ENCODE results near the gene ARL14EP. TPM values are rescaled to one million over a fixed set of nuclear protein-coding genes. Genes with fewer than 3 reads are reported as not detected.

ARL14EP gene
- 21.6 and 27.4 TPM in 2 replicates for total RNA-seq (ENCODE audit: low replicate concordance)

DNA sequence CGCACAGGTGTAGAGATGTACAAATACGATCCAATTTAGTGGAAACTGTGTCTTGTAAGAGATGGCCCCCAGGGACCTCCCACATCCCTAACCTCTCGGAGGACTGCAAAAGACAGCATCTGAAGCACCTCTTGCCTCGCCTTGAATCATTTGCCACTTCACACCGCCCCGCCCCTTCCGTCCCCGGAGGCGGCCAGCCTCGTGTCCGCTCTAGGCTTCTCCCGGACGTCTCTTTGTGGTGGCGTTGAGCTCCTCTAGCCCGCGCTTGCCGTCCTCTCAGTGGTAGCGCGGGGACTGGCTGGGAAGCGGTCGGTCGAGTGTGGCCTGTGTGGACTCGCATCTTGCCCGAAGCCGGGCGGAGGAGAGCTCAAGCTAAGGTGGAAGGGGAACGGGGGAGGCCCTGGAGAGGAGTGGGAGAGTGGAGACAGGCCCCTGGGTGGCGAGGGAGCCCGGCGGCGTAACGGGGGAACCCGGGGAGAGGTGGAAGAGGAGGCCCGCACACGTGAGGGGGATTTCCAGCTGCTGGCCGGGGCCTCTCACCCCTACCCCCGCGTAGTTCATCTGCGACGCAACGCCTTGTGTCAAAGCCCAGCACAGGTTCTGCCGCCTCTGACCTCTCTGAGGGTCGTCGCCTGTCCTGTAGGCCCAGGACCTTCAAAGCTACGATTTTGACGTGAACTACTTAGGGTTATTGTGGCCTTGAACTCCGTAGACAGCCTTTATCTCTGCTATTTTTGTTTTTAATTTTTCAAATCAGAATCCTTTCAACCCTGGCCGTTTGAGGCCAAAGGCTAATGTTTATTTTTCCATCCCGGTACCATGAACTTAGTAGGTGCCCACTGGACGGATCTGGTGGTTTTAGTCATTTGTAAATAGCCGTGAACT is at the start of gene ARL14EP:
Gene ARL14EP, plus strand, starts transcription at position 279 of the 885 bp plus-strand sequence. CDS start 7,845 bp downstream, outside the sequence.
- TF ChIP-seq, protein P1, sequence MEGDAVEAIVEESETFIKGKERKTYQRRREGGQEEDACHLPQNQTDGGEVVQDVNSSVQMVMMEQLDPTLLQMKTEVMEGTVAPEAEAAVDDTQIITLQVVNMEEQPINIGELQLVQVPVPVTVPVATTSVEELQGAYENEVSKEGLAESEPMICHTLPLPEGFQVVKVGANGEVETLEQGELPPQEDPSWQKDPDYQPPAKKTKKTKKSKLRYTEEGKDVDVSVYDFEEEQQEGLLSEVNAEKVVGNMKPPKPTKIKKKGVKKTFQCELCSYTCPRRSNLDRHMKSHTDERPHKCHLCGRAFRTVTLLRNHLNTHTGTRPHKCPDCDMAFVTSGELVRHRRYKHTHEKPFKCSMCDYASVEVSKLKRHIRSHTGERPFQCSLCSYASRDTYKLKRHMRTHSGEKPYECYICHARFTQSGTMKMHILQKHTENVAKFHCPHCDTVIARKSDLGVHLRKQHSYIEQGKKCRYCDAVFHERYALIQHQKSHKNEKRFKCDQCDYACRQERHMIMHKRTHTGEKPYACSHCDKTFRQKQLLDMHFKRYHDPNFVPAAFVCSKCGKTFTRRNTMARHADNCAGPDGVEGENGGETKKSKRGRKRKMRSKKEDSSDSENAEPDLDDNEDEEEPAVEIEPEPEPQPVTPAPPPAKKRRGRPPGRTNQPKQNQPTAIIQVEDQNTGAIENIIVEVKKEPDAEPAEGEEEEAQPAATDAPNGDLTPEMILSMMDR (IDR thresholded peaks at IDR 0.05; ENCODE audit: insufficient read depth, low read length), result no peak
- DNase-seq (ENCODE audit: low read depth), result peak; percentile 96
- H3K4me3 ChIP-seq (ENCODE audit: low read depth, low read length), result peak within 1 kb of the TSS; percentile 76

DNA sequence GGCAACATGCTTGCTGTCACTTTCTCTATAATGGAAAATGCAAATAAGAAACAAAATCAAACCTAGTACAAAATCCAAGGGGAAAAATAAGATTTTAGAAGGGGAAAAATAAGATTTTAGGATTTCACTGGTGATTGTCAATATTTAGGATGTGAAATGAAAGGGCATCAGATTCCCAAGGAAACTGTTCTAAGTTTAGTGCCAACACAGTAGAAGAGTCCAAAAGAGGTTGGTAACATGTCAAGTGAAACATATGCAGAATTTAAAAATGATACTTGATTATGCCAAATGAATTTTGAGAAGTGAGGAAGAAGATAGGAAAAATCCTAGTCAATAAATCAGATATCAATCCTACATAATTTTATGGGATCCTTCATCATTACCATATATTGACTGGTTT is 45.7 kb upstream of the ARL14EP start:
- TF ChIP-seq, protein P1 (IDR thresholded peaks at IDR 0.05; ENCODE audit: insufficient read depth, low read length), result no peak
- no peak for DNase-seq (ENCODE audit: low read depth)
- H3K4me3 ChIP-seq (ENCODE audit: low read depth, low read length), result no peak overlapping the region

DNA sequence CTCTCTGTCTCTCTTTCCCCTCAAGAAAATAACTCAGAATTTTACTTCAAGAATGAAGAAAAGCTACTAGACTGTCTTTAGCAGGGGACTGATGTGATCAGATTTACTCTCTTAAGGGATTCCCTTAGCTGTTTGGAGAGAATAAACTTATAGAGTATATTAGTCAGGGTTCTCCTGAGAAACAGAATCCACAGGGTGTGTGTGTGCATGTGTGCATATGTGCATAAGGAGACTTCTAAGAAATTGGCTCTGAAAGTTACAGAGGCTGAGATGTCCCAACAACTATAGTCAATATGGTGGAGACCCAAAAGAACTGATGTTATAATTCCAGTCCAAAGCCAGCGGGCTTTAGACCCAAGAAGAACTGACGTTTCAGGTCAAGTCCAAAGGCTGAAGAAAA is 43.1 kb upstream of the ARL14EP start:
- TF ChIP-seq, protein P1 (IDR thresholded peaks at IDR 0.05; ENCODE audit: insufficient read depth, low read length), result no peak
- no peak overlapping the region for H3K4me3 ChIP-seq (ENCODE audit: low read depth, low read length)
- DNase-seq (ENCODE audit: low read depth), result no peak

DNA sequence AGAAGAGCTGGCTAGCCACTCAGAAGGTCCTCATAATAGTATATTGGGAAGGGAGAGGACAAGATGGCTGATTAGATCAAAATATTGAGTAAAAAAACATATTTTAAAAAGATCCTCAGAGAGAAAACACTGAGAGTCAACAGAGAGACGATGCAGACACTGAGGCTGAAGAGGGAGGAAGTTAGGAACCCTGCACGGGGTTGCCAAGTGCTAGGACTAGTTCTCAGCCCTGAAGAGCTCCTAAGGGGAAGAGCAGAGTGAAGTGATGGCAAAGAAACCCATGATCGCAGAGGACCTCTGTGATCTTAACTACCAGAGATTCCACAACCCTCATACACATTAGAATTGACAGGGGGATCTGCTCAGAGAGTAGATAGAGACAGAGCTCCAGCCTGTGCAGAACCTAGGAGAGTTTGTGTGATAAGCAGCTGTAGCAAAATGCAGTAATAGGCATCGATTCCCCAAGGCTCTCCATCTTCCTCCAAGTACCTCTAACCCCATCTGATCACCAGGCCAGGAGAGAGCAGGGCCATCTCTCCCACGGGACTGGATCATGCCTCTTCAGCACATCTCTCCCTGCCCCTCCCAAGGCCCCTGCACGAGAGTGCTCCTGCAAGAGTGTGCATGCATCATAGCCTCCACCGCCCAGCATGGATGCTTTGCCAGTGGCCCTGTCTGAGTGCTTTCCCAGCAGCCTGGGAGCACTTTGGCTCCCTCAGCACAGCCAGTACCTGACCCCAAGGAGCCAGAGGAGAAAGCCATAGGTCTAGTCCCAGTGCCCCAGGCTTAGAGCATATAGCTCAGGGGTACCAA is 41.2 kb upstream of the ARL14EP start:
- no peak for DNase-seq (ENCODE audit: low read depth)
- TF ChIP-seq, protein P1 (IDR thresholded peaks at IDR 0.05; ENCODE audit: insufficient read depth, low read length), result no peak
- H3K4me3 ChIP-seq (ENCODE audit: low read depth, low read length), result no peak overlapping the region

DNA sequence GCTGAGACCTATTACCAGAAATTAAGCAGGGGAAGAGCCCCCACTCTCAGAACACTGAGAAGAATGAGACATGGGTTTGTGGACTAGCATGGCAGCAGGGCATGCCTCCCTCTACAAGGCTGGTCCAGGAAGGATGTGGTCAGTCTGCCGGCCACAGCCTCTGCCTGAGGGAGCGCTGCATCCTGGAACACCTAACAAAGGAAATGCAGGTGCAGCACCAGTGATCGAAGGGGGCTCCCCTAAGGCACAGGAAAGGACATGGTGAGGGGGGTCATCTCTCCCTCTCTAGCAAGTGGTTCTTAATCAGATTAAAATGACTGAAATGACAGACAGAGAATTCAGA is 40.6 kb upstream of the ARL14EP start:
- TF ChIP-seq, protein P1 (IDR thresholded peaks at IDR 0.05; ENCODE audit: insufficient read depth, low read length), result no peak
- no peak for DNase-seq (ENCODE audit: low read depth)
- H3K4me3 ChIP-seq (ENCODE audit: low read depth, low read length), result no peak overlapping the region

DNA sequence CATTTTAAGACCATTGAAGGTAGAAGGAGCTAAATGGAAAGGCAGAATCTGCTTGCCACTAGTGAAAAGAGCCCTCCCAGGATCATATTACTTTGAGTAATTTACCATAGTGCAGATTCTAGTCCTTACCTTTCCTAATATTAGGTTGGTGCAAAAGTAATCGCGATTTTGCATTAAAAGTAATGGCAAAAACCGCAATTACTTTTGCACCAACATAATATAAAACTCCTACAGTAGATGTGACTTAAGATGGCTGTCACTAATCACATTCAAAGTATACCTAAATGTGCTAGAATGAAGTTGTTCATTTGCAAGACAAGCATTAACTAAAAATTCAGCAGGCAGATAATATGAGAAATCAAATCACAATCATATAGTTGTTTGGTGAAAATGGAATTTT is 38.1 kb upstream of the ARL14EP start:
- TF ChIP-seq, protein P1 (IDR thresholded peaks at IDR 0.05; ENCODE audit: insufficient read depth, low read length), result no peak
- DNase-seq (ENCODE audit: low read depth), result no peak
- no peak overlapping the region for H3K4me3 ChIP-seq (ENCODE audit: low read depth, low read length)
